GM19035 (cell line): ENCODE measurements around the gene PIEZO2.

Experiments used
- ATAC-seq: cut with Tn5 transposase; IDR thresholded peaks from one replicate; pipeline ENCODE4 v1.9.1; 2021; ENCODE audit not compliant: unreplicated experiment

Gene PIEZO2

GRCh38 chr18:10989486-10989885, 159.9 kb downstream of the PIEZO2 start:
- ATAC-seq: no peak

- no peak for ATAC-seq
Measured at GRCh38 chr18:10985689-10986088, 163.7 kb downstream of the PIEZO2 start.

GRCh38 chr18:10979411-10979810, 170.0 kb downstream of the PIEZO2 start:
- ATAC-seq: no peak

- ATAC-seq: no peak
Measured at GRCh38 chr18:10977042-10977441, 172.3 kb downstream of the PIEZO2 start.

GRCh38 chr18:10973567-10974203, 175.7 kb downstream of the PIEZO2 start:
- ATAC-seq: no peak

- ATAC-seq: no peak
Measured at GRCh38 chr18:10971717-10972116, 177.7 kb downstream of the PIEZO2 start.

- ATAC-seq: no peak
Measured at GRCh38 chr18:10965119-10965518, 184.2 kb downstream of the PIEZO2 start.

- no peak for ATAC-seq
Measured at GRCh38 chr18:10953672-10954071, 195.7 kb downstream of the PIEZO2 start.

- no peak for ATAC-seq
Measured at GRCh38 chr18:10951631-10952544, 197.5 kb downstream of the PIEZO2 start.

GRCh38 chr18:10950876-10951630, 198.3 kb downstream of the PIEZO2 start:
- no peak for ATAC-seq

- no peak for ATAC-seq
Measured at GRCh38 chr18:10950080-10950875, 199.1 kb downstream of the PIEZO2 start.

- ATAC-seq: no peak
Measured at GRCh38 chr18:10949655-10950054, 199.7 kb downstream of the PIEZO2 start.

- ATAC-seq: no peak
Measured at GRCh38 chr18:10948421-10948820, 200.9 kb downstream of the PIEZO2 start.

GRCh38 chr18:10946058-10946457, 203.3 kb downstream of the PIEZO2 start:
- ATAC-seq: no peak

GRCh38 chr18:10942998-10943397, 206.4 kb downstream of the PIEZO2 start:
- no peak for ATAC-seq

GRCh38 chr18:10939822-10940221, 209.5 kb downstream of the PIEZO2 start:
- no peak for ATAC-seq

- no peak for ATAC-seq
Measured at GRCh38 chr18:10937743-10938640, 211.4 kb downstream of the PIEZO2 start.

GRCh38 chr18:10936176-10937053, 213.0 kb downstream of the PIEZO2 start:
- no peak for ATAC-seq

GRCh38 chr18:10935588-10935987, 213.8 kb downstream of the PIEZO2 start:
- ATAC-seq: no peak
